ENCODE results near the gene H2BK1.

Gene H2BK1

GRCh38 chr7:151240942-151241754 lies 30.9 kb upstream of the H2BK1 start:
- Histone ChIP-seq H3K4me2 (ENCODE audit: low read depth, low read length) (no peak overlapping the region), H3K4me3 (ENCODE audit: low read length) (no peak overlapping the region), H3K36me3 (replicated peaks; ENCODE audit: insufficient read depth, low read length) (no peaks in the 10 kb centered on the region), H2AFZ (ENCODE audit: low read length) (no peak overlapping the region), H3K27ac (ENCODE audit: low read length) (no peak overlapping the region), H3K9ac (ENCODE audit: low read length) (no peak overlapping the region), H3K9me2 (replicated peaks; ENCODE audit: insufficient read depth, low read length) (no peaks in the 10 kb centered on the region), H3F3A (ENCODE audit: insufficient read depth, low read length) (0 out of 2 replicates have a peak, but pooled peaks cover 9% of the 10 kb centered on the region), H3K27me3 (replicated peaks; ENCODE audit: insufficient read depth, low read length) (peaks cover 24% of the 10 kb centered on the region), H3K9me3 (replicated peaks; ENCODE audit: insufficient read depth, low read length) (no peaks in the 10 kb centered on the region), H3K4me1 (ENCODE audit: low read length) (peaks cover 15% of the 10 kb centered on the region), H3K79me2 (ENCODE audit: low read length) (no peaks in the 10 kb centered on the region), H4K20me1 (ENCODE audit: insufficient read depth, low read length) (peaks cover 4% of the 10 kb centered on the region; the same call in 1 of the 2 replicates)
- TF ChIP-seq EZH2phosphoT487 (IDR thresholded peaks at IDR 0.05; ENCODE audit: low read length) (no peak), EZH2 (optimal IDR thresholded peaks at IDR 0.05; ENCODE audit: low read depth, low read length) (no peak)
- TF ChIP-seq, protein P1, sequence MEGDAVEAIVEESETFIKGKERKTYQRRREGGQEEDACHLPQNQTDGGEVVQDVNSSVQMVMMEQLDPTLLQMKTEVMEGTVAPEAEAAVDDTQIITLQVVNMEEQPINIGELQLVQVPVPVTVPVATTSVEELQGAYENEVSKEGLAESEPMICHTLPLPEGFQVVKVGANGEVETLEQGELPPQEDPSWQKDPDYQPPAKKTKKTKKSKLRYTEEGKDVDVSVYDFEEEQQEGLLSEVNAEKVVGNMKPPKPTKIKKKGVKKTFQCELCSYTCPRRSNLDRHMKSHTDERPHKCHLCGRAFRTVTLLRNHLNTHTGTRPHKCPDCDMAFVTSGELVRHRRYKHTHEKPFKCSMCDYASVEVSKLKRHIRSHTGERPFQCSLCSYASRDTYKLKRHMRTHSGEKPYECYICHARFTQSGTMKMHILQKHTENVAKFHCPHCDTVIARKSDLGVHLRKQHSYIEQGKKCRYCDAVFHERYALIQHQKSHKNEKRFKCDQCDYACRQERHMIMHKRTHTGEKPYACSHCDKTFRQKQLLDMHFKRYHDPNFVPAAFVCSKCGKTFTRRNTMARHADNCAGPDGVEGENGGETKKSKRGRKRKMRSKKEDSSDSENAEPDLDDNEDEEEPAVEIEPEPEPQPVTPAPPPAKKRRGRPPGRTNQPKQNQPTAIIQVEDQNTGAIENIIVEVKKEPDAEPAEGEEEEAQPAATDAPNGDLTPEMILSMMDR (IDR thresholded peaks at IDR 0.05; ENCODE audit: low read length): no peak
- no peak for DNase-seq

DNA sequence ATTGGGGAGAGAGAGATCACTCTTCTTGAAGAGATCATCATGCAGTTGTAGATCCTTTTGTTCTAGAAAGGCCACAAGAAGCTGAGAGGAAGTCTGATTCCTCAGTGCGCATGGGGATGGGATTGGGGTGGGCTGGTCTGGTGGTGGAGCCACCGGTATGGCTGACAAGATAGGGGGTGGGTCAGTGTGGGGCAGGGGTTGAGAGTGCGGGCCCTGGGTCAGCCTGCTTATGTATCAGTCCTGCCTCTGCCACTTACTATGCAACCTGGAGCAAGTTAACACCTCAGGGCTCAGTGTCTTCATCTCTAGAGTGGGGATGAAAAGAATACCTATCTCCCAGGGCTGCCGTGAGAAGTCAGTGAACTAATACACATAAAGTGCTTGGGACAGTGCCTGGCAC lies 30.2 kb upstream of the H2BK1 start:
- Histone ChIP-seq H4K20me1 (ENCODE audit: insufficient read depth, low read length) (no peaks in the 10 kb centered on the region), H3K4me3 (ENCODE audit: low read length) (no peak overlapping the region), H3K4me1 (ENCODE audit: low read length) (peaks cover 15% of the 10 kb centered on the region), H3K4me2 (ENCODE audit: low read depth, low read length) (no peak overlapping the region), H3K36me3 (replicated peaks; ENCODE audit: insufficient read depth, low read length) (no peaks in the 10 kb centered on the region), H3K9me2 (replicated peaks; ENCODE audit: insufficient read depth, low read length) (no peaks in the 10 kb centered on the region), H3F3A (ENCODE audit: insufficient read depth, low read length) (0 out of 2 replicates have a peak, but pooled peaks cover 9% of the 10 kb centered on the region), H2AFZ (ENCODE audit: low read length) (no peak overlapping the region), H3K9ac (ENCODE audit: low read length) (no peak overlapping the region), H3K27ac (ENCODE audit: low read length) (no peak overlapping the region), H3K9me3 (replicated peaks; ENCODE audit: insufficient read depth, low read length) (no peaks in the 10 kb centered on the region), H3K79me2 (ENCODE audit: low read length) (peaks cover 3% of the 10 kb centered on the region), H3K27me3 (replicated peaks; ENCODE audit: insufficient read depth, low read length) (peaks cover 18% of the 10 kb centered on the region)
- DNase-seq: no peak
- TF ChIP-seq EZH2phosphoT487 (IDR thresholded peaks at IDR 0.05; ENCODE audit: low read length): no peak
- TF ChIP-seq, protein P1 (IDR thresholded peaks at IDR 0.05; ENCODE audit: low read length): no peak
- TF ChIP-seq EZH2 (optimal IDR thresholded peaks at IDR 0.05; ENCODE audit: low read depth, low read length): no peak

DNA sequence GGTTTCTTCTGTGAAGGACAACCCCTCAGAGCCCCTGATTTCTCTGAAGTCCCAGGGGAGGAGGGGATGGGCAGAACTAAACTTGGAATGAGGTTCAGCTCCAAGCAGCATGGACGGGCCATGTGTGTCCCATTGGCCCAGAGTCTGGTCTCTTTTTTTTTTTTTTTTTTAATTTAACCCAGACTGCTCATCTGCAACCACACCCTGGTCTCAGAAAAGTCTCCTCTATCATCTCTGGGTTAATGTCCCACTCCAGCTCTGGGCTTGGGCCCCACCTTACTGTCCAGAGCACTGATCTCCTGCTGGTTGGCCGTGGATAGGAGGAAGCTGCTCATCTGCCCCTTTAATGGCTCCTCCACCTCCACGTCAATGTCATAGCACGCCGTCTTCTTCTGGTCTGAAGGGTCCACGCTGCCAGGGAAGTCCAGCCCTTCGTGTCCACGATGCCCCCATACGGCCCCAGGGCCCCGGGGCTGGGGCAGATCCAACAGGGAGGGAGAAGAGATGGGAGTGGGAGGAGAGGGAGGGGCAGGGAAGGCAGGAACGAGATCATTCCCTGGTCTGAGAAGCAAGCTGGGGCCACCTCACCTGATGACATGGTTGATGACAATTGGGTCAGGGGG lies 29.7 kb upstream of the H2BK1 start:
- H3K79me2 ChIP-seq (ENCODE audit: low read length): peaks cover 9% of the 10 kb centered on the region
- H3F3A ChIP-seq (ENCODE audit: insufficient read depth, low read length): 0 out of 2 replicates have a peak, but pooled peaks cover 9% of the 10 kb centered on the region
- no peak overlapping the region for H2AFZ ChIP-seq (ENCODE audit: low read length)
- H3K36me3 ChIP-seq (replicated peaks; ENCODE audit: insufficient read depth, low read length): peaks cover 5% of the 10 kb centered on the region; the same call in 1 of the 2 replicates
- peaks cover 13% of the 10 kb centered on the region for H3K27me3 ChIP-seq (replicated peaks; ENCODE audit: insufficient read depth, low read length)
- H3K9me3 ChIP-seq (replicated peaks; ENCODE audit: insufficient read depth, low read length): no peaks in the 10 kb centered on the region
- H3K9me2 ChIP-seq (replicated peaks; ENCODE audit: insufficient read depth, low read length): no peaks in the 10 kb centered on the region
- DNase-seq: no peak
- no peak overlapping the region for H3K27ac ChIP-seq (ENCODE audit: low read length)
- H3K9ac ChIP-seq (ENCODE audit: low read length): no peak overlapping the region
- no peak overlapping the region for H3K4me2 ChIP-seq (ENCODE audit: low read depth, low read length)
- H3K4me1 ChIP-seq (ENCODE audit: low read length): peaks cover 13% of the 10 kb centered on the region
- TF ChIP-seq, protein P1 (IDR thresholded peaks at IDR 0.05; ENCODE audit: low read length): no peak
- no peak for TF ChIP-seq EZH2 (optimal IDR thresholded peaks at IDR 0.05; ENCODE audit: low read depth, low read length)
- TF ChIP-seq EZH2phosphoT487 (IDR thresholded peaks at IDR 0.05; ENCODE audit: low read length): no peak
- no peaks in the 10 kb centered on the region for H4K20me1 ChIP-seq (ENCODE audit: insufficient read depth, low read length)
- no peak overlapping the region for H3K4me3 ChIP-seq (ENCODE audit: low read length)

Data from MM.1S (cell line).